Measurements from ENCODE around the gene RPL23. TPM values are rescaled to one million over a fixed set of nuclear protein-coding genes. Genes with fewer than 3 reads are reported as not detected.
A peak's percentile ranks its signal among the peaks of the same experiment; 100 is the strongest.

The RPL23 gene
- total RNA-seq, 2 donors from 2014 or later: 1,006 to 2,029 TPM

GRCh38 chr17:38798614-38799500, 54.7 kb downstream of the RPL23 start:
- no peaks in the 10 kb centered on the region for H3K9me3 ChIP-seq
- intact Hi-C loops (cut with DNase I): loop anchor here (5.0 kb wide), 1 partner anchor 47 kb away; the partner anchor contains the start of gene PSMB3
- WGBS: 1% methylated on average over 35 of the region's 53 CpGs
- H3K27ac ChIP-seq: peak overlapping the region; percentile 99
- H3K4me3 ChIP-seq: peak overlapping the region; percentile 87 to 88
- peaks cover 11% of the 10 kb centered on the region for H3K4me1 ChIP-seq (replicated peaks)
- peaks cover 0 to 13% of the 10 kb centered on the region in 2 donors for H3K36me3 ChIP-seq
- no peak for TF ChIP-seq CTCF (IDR thresholded peaks at IDR 0.05)
- peak; percentile 6 for TF ChIP-seq POLR2AphosphoS5 (IDR thresholded peaks at IDR 0.05)
- peak; percentile 21 for DNase-seq (ENCODE audit: low spot score)
- H3K27me3 ChIP-seq (replicated peaks; ENCODE audit: insufficient read depth): no peaks in the 10 kb centered on the region

Small RNAs within 50 kb of the gene (microRNA-seq; reads per million reads assigned to microRNA genes)
- 1.3 reads per million, percentile 16 among the genes with 10 or more reads in this experiment for gene MIR4727

Small RNAs within 50 kb of the gene (small RNA-seq; reads per million reads assigned to genes)
- gene MIR4727: 0 reads per million in 2 donors
- gene SNORA21: 0 reads per million in 2 donors
- 0 reads per million in 2 donors for gene SNORA21B

Other genes with a start within 250 kb of the RPL23 start
- 1 to 10 TPM; 2.4 to 4.8 TPM for gene SRCIN1, start 247.8 kb downstream of the RPL23 start, total RNA-seq
- 10 to 100 TPM in 1 of 2 donors, 1 to 10 TPM in 1; 4.1 to 11.0 TPM for gene EPOP, start 178.8 kb downstream of the RPL23 start, total RNA-seq
- gene MLLT6, start 148.4 kb downstream of the RPL23 start, total RNA-seq: 100 to 1,000 TPM in 1 of 2 donors, 10 to 100 TPM in 1; 69.1 to 142 TPM
- 10 to 100 TPM; 17.1 to 17.8 TPM for gene CISD3, start 123.4 kb downstream of the RPL23 start, total RNA-seq
- gene PCGF2, start 105.4 kb downstream of the RPL23 start, total RNA-seq: 10 to 100 TPM; 17.1 to 17.8 TPM
- gene PSMB3, start 101.0 kb downstream of the RPL23 start, total RNA-seq: 100 to 1,000 TPM; 116 to 192 TPM
- 10 to 100 TPM; 46.2 to 65.2 TPM for gene PIP4K2B, start 54.2 kb downstream of the RPL23 start, total RNA-seq
- 10 to 100 TPM; 21.9 to 23.3 TPM for gene CWC25, start 28.4 kb downstream of the RPL23 start, total RNA-seq
- 10 to 100 TPM; 61.8 to 93.4 TPM for gene LASP1, start 16.3 kb upstream of the RPL23 start, total RNA-seq
- 1 to 10 TPM in 1 of 2 donors, not detected in 1; 5.1 TPM for gene FBXO47, start 113.7 kb upstream of the RPL23 start, total RNA-seq